HG03066 (cell line): ENCODE data around the gene SOX13.
"Not testable (repeated sequence)": the region's sequence is repeated elsewhere in the genome, so short reads cannot be mapped to it uniquely, and the experiment has no call there.

ENCODE experiments used
- ATAC-seq: cut with Tn5 transposase; IDR thresholded peaks from one replicate; pipeline ENCODE4 v1.9.1; 2021; ENCODE audit warnings: low read depth; ENCODE audit not compliant: unreplicated experiment

Gene SOX13

GRCh38 chr1:204072931-204073836 is at the start of gene SOX13:
Gene SOX13 (plus strand): TSS chr1:204073115. CDS start chr1:204112916, 39,801 bp downstream.
- no peak for ATAC-seq

GRCh38 chr1:204025917-204026707 is 46.8 kb upstream of the SOX13 start:
- ATAC-seq, result no peak

GRCh38 chr1:204027446-204027845 is 45.5 kb upstream of the SOX13 start:
- ATAC-seq, result no peak

GRCh38 chr1:204029016-204029415 is 43.9 kb upstream of the SOX13 start:
- ATAC-seq, result no peak

- ATAC-seq, result no peak
Observed at GRCh38 chr1:204031098-204031710, 41.7 kb upstream of the SOX13 start.

GRCh38 chr1:204032642-204033235 is 40.2 kb upstream of the SOX13 start:
- no peak for ATAC-seq

- no peak for ATAC-seq
Observed at GRCh38 chr1:204033306-204033705, 39.6 kb upstream of the SOX13 start.

GRCh38 chr1:204036882-204037655 is 35.8 kb upstream of the SOX13 start:
- ATAC-seq, result no peak

- no peak for ATAC-seq
Observed at GRCh38 chr1:204041232-204041767, 31.6 kb upstream of the SOX13 start.

- ATAC-seq, result no peak
Observed at GRCh38 chr1:204041803-204042505, 31.0 kb upstream of the SOX13 start.

- ATAC-seq, result no peak
Observed at GRCh38 chr1:204042516-204042915, 30.4 kb upstream of the SOX13 start.

- no peak for ATAC-seq
Observed at GRCh38 chr1:204043680-204044079, 29.2 kb upstream of the SOX13 start.

GRCh38 chr1:204044448-204044847 is 28.5 kb upstream of the SOX13 start:
- no peak for ATAC-seq

- ATAC-seq, result no peak
Observed at GRCh38 chr1:204045430-204045829, 27.5 kb upstream of the SOX13 start.

GRCh38 chr1:204046346-204046745 is 26.6 kb upstream of the SOX13 start:
- no peak for ATAC-seq

GRCh38 chr1:204048796-204049195 is 24.1 kb upstream of the SOX13 start:
- not testable (repeated sequence) for ATAC-seq

- no peak for ATAC-seq
Observed at GRCh38 chr1:204051258-204051657, 21.7 kb upstream of the SOX13 start.

- ATAC-seq, result no peak
Observed at GRCh38 chr1:204051718-204052117, 21.2 kb upstream of the SOX13 start.

GRCh38 chr1:204053893-204054292 is 19.0 kb upstream of the SOX13 start:
- ATAC-seq, result no peak
